Astrocyte (in vitro differentiated cells and primary cell): ENCODE data around the gene B3GNT9. TPM values are rescaled to one million over a fixed set of nuclear protein-coding genes. Genes with fewer than 3 reads are reported as not detected.

Experiments used
- DNase-seq: peaks from one replicate; pipeline ENCODE4 v3.0.0-alpha.2; 2010; ENCODE audit warnings: low read depth
- FAIRE-seq: peaks from 2 replicates; lab custom pipeline; 2011; peaks lifted over from hg19 to GRCh38; lab: Jason Lieb, UNC
- H2AFZ ChIP-seq: 2 replicates; pipeline ENCODE4 v1.6.0; 2012; ENCODE audit warnings: low read depth, low read length, inconsistent platforms
- H3K27ac ChIP-seq: 2 replicates; pipeline ENCODE4 v1.5.1; 2011; ENCODE audit warnings: low read depth, low read length, inconsistent platforms
- H3K27me3 ChIP-seq: 2 replicates; pipeline ENCODE4 v1.6.0; 2011; ENCODE audit warnings: low read length, inconsistent platforms; ENCODE audit not compliant: insufficient read depth
- H3K36me3 ChIP-seq: 2 replicates; pipeline ENCODE4 v1.5.1; 2011; ENCODE audit warnings: low read length, inconsistent platforms; ENCODE audit not compliant: insufficient read depth
- H3K4me1 ChIP-seq: 2 replicates; pipeline ENCODE4 v1.5.1; 2011; ENCODE audit warnings: low read length, inconsistent platforms; ENCODE audit not compliant: insufficient read depth
- H3K4me2 ChIP-seq: 2 replicates; pipeline ENCODE4 v1.6.0; 2012; ENCODE audit warnings: low read length, inconsistent platforms
- H3K4me3 ChIP-seq: 2 replicates; pipeline ENCODE4 v1.5.1; 2011; ENCODE audit warnings: low read depth, mild to moderate bottlenecking, low read length, inconsistent platforms; ENCODE audit not compliant: insufficient read depth
- H3K79me2 ChIP-seq: 2 replicates; pipeline ENCODE4 v1.6.0; 2012; ENCODE audit warnings: mild to moderate bottlenecking, low read length, inconsistent platforms; ENCODE audit not compliant: insufficient read depth
- H3K9ac ChIP-seq: 2 replicates; pipeline ENCODE4 v1.6.0; 2012; ENCODE audit warnings: mild to moderate bottlenecking, low read length, inconsistent platforms
- H3K9me3 ChIP-seq: 2 replicates; pipeline ENCODE4 v1.5.1; 2012; ENCODE audit warnings: low read depth, mild to moderate bottlenecking, low read length, inconsistent platforms; ENCODE audit not compliant: insufficient read depth
- H4K20me1 ChIP-seq: 2 replicates; pipeline ENCODE4 v1.6.0; 2012; ENCODE audit warnings: low read length, inconsistent platforms; ENCODE audit not compliant: insufficient read depth
- H3K27ac Mint-ChIP-seq: one replicate; pipeline ENCODE4 v1.8.0; 2021; ENCODE audit warnings: mild to moderate bottlenecking, mixed read lengths; ENCODE audit not compliant: unreplicated experiment
- H3K27me3 Mint-ChIP-seq: one replicate; pipeline ENCODE4 v1.8.0; 2021; ENCODE audit warnings: low read depth, mixed read lengths; ENCODE audit not compliant: unreplicated experiment
- H3K36me3 Mint-ChIP-seq: one replicate; pipeline ENCODE4 v1.8.0; 2021; ENCODE audit warnings: low read depth, mixed read lengths; ENCODE audit not compliant: unreplicated experiment
- H3K4me1 Mint-ChIP-seq: one replicate; pipeline ENCODE4 v1.8.0; 2021; ENCODE audit warnings: low read depth, mixed read lengths; ENCODE audit not compliant: unreplicated experiment
- H3K4me3 Mint-ChIP-seq: one replicate; pipeline ENCODE4 v1.8.0; 2021; ENCODE audit warnings: mild to moderate bottlenecking, moderate library complexity, mixed read lengths; ENCODE audit not compliant: unreplicated experiment
- H3K9me3 Mint-ChIP-seq: one replicate; pipeline ENCODE4 v1.8.0; 2021; ENCODE audit warnings: mild to moderate bottlenecking, mixed read lengths; ENCODE audit not compliant: unreplicated experiment
- CTCF ChIP-seq: IDR thresholded peaks from 2 replicates; pipeline ENCODE4 v1.5.1; 2011; ENCODE audit warnings: low read depth, mild to moderate bottlenecking, inconsistent platforms, low read length, moderate library complexity; ENCODE audit not compliant: insufficient read depth
- EZH2 ChIP-seq: IDR thresholded peaks from 2 replicates; pipeline ENCODE4 v1.6.1; 2012; ENCODE audit warnings: mild to moderate bottlenecking, low read length, inconsistent platforms; ENCODE audit not compliant: insufficient read depth
- total RNA-seq: library from RNA; stranded (reverse); gene quantifications from 2 replicates; pipeline ENCODE4 v1.2.1, GENCODE V29; 2021

The B3GNT9 gene
- total RNA-seq, 1 donor from 2014 or later, result 7.6 TPM

- Mint-ChIP-seq H3K9me3 (peaks cover 15% of the 10 kb centered on the region), H3K4me1 (peaks cover 3% of the 10 kb centered on the region), H3K27me3 (peaks cover 53% of the 10 kb centered on the region), H3K27ac (peak within 1 kb of the TSS; percentile 41), H3K4me3 (no peak within 1 kb of the TSS), H3K36me3 (peaks cover 2% of the 10 kb centered on the region)
- no peak for DNase-seq
- Histone ChIP-seq H2AFZ (peak within 1 kb of the TSS; percentile 16), H3K9ac (no peak within 1 kb of the TSS), H4K20me1 (peaks cover 31% of the 10 kb centered on the region), H3K27ac (no peak within 1 kb of the TSS), H3K4me1 (peaks cover 25% of the 10 kb centered on the region), H3K4me2 (peak within 1 kb of the TSS; percentile 81), H3K27me3 (peaks cover 68% of the 10 kb centered on the region), H3K36me3 (no peaks in the 10 kb centered on the region), H3K79me2 (no peaks in the 10 kb centered on the region), H3K9me3 (no peaks in the 10 kb centered on the region), H3K4me3 (peak within 1 kb of the TSS; percentile 48)
- no peak for FAIRE-seq
- no peak for TF ChIP-seq EZH2
- TF ChIP-seq CTCF, result no peak
These were observed 13.8 kb upstream of the B3GNT9 start, which contains the start of gene HSF4 for GRCh38 chr16:67164599-67165061. HSF4 (plus strand) TSS chr16:67164745; CDS start chr16:67164812, 67 bp downstream.

GRCh38 chr16:67163999-67164558, 13.3 kb upstream of the B3GNT9 start:
- H3K36me3 Mint-ChIP-seq, result peaks cover 2% of the 10 kb centered on the region
- Histone ChIP-seq H3K9ac (no peak overlapping the region), H3K79me2 (no peaks in the 10 kb centered on the region), H3K4me2 (peak overlapping the region; percentile 81), H4K20me1 (peaks cover 31% of the 10 kb centered on the region), H3K9me3 (no peaks in the 10 kb centered on the region), H3K36me3 (no peaks in the 10 kb centered on the region), H3K4me1 (peaks cover 28% of the 10 kb centered on the region), H3K4me3 (no peak overlapping the region), H3K27ac (no peak overlapping the region), H2AFZ (no peak overlapping the region), H3K27me3 (peaks cover 66% of the 10 kb centered on the region)
- H3K4me3 Mint-ChIP-seq, result no peak overlapping the region
- no peak for TF ChIP-seq CTCF
- no peak for TF ChIP-seq EZH2
- H3K9me3 Mint-ChIP-seq, result peaks cover 15% of the 10 kb centered on the region
- H3K27me3 Mint-ChIP-seq, result peaks cover 53% of the 10 kb centered on the region
- DNase-seq (no peak), FAIRE-seq (no peak)
- no peak overlapping the region for H3K27ac Mint-ChIP-seq
- no peaks in the 10 kb centered on the region for H3K4me1 Mint-ChIP-seq

DNA sequence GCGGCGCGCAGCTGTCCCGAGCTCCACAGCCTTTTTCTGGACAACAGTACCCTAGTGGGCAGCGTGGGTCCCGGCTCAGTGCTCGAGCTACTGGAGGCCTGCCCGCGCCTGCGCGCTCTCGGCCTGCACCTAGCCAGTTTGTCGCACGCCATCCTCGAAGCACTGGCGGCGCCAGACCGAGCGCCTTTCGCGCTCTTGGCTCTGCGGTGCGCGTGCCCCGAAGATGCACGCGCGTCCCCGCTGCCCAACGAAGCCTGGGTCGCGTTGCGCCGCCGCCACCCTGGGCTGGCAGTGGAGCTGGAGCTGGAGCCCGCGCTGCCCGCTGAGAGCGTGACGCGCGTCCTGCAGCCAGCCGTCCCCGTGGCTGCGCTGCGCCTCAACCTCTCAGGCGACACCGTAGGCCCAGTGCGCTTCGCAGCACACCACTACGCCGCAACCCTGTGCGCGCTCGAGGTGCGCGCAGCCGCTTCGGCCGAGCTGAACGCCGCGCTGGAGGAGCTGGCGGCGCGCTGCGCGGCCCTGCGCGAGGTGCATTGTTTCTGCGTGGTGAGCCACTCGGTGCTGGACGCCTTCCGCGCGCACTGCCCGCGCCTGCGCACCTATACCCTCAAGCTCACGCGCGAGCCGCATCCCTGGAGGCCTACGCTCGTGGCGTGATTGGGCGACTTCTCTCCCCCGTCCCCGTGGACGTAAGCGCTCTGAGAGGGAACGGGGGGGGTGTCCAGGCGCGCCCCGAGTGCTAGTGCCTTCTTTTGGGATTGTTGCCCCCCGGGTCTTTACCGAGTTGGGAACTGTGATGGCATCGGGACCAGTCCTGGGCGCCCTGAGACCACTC, 12.6 kb upstream of the B3GNT9 start:
- H3K4me1 ChIP-seq, result peaks cover 31% of the 10 kb centered on the region
- H3K27ac Mint-ChIP-seq, result no peak overlapping the region
- H3K36me3 ChIP-seq, result no peaks in the 10 kb centered on the region
- H3K9ac ChIP-seq, result no peak overlapping the region
- no peak for FAIRE-seq
- no peaks in the 10 kb centered on the region for H3K79me2 ChIP-seq
- H4K20me1 ChIP-seq, result peaks cover 35% of the 10 kb centered on the region
- H2AFZ ChIP-seq, result peak overlapping the region; percentile 55
- H3K4me3 Mint-ChIP-seq, result no peak overlapping the region
- TF ChIP-seq CTCF (no peak), EZH2 (peak; percentile 89)
- peak overlapping the region; percentile 48 for H3K4me3 ChIP-seq
- no peak overlapping the region for H3K27ac ChIP-seq
- peak; percentile 34 for DNase-seq
- H3K27me3 ChIP-seq, result peaks cover 59% of the 10 kb centered on the region
- no peaks in the 10 kb centered on the region for H3K9me3 ChIP-seq
- peaks cover 56% of the 10 kb centered on the region for H3K27me3 Mint-ChIP-seq
- peaks cover 2% of the 10 kb centered on the region for H3K36me3 Mint-ChIP-seq
- H3K4me2 ChIP-seq, result peak overlapping the region; percentile 81
- H3K4me1 Mint-ChIP-seq, result no peaks in the 10 kb centered on the region
- peaks cover 15% of the 10 kb centered on the region for H3K9me3 Mint-ChIP-seq
